GM18526 (cell line): ENCODE measurements around the gene METAP1.

Experiments used
- POLR2A ChIP-seq: IDR thresholded peaks from 3 replicates; pipeline ENCODE4 v1.6.1; 2011; ENCODE audit not compliant: insufficient read length; ENCODE audit errors: extremely low read depth

Gene METAP1

DNA sequence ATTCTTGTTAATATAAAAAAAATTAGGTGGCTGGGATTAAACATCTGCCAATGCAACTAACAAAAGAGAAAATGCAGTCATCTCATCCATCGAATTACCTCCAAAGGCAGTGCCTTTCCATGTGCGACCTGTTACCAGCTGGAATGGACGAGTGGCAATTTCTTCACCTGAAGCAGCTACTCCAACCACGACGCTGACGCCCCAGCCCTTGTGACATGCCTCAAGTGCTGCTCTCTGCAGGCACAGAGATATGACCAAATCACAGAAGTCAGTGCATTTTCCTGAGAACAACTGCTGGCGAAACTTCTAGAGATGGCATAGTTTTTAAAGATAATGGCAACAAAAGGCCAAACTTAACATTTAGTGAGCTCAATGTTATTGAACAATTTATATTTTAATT is 79.3 kb downstream of the METAP1 start:
- TF ChIP-seq POLR2A, result no peak

DNA sequence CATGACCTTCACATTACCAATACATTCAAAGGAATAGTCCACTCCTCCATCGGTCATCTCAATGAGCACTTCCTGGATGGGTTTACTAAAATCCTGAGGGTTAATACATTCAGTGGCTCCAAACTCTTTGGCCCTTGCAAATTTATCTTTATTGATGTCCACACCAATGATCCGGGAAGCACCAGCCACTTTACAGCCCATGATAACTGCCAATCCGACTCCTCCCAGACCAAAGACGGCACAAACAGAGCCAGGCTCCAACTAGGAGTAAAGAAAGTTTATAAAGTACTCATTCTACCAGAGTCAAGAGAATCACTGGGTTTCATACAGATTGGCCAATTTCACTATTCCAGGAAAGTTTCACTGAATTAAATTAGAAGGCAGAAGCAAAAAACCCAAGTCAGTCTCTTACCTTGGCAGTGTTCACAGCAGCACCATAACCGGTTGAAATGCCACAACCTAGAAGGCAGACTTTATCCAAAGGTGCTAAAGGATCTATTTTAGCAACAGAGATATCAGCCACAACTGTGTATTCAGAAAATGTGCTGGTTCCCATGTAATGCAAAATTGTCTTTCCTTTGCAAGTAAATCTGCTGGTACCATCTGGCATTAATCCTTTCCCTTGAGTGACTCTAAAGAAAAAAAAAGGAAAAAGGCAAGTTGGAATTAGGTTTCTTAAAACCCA is 80.9 kb downstream of the METAP1 start:
- no peak for TF ChIP-seq POLR2A

DNA sequence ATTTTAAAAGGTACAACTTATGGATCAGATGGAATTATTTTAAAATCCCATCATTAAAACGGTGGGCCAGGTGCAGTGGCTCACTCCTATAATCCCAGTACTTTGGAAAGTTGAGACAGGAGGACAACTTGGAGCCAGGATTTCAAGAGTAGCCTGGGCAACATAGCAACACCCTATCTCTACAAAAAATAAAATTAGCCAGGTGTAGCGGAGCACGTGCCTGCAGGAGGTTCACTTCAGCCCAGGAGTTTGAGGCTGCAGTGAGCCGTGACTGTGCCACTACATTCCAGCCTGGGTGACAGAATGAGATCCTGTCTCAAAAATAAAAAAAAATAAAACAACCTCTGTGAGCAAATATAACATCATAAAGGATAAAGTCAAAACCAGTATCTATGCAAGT is 81.7 kb downstream of the METAP1 start:
- no peak for TF ChIP-seq POLR2A

DNA sequence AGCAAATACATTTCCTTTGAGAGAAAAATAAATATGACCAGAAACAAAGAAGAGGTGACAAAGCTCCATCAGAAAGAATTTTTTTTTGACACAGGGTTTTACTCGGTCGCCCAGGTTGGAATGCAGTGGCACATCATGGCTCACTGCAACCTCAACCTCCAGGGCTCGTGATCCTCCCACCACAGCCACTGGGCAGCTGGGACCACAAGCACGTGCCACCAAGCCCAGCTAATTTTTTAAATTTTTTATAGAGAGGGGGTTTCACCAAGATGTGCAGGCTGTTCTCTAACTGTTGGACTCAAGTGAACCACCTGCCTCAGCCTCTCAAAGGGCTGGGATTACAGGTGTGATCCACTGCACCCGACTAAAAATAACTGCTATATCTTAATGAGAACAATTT is 82.8 kb downstream of the METAP1 start:
- TF ChIP-seq POLR2A, result no peak

DNA sequence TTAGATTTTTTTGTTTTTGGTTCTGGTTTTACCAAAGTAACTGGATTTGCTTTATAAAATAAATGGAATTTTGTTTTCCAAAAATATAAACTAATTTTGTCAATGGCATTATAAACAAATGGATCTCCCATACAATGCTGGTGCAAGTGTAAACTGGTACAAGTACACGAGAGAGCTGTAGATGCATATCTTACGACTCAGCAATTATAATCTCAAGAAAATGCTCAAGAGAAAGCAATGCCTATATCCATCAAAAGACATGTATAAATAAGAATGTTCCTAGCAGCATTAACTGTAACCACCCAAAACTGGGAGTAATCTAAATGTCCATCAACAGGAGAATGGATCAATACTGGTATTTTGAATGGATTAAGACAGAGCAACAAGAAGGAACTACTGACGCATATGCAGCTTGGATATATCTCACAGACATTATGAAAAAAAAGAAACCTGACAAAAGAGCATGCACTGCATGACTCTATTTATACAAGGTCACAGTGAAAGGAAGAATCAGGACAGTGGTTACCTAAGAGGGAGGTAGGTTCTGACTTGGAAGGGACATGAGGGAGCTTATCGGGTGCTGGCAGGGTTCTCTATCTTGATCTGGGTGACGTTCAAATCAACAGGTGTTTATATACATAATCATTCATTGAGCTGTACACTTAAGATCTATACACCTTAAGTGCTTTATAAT is 83.6 kb downstream of the METAP1 start:
- no peak for TF ChIP-seq POLR2A

DNA sequence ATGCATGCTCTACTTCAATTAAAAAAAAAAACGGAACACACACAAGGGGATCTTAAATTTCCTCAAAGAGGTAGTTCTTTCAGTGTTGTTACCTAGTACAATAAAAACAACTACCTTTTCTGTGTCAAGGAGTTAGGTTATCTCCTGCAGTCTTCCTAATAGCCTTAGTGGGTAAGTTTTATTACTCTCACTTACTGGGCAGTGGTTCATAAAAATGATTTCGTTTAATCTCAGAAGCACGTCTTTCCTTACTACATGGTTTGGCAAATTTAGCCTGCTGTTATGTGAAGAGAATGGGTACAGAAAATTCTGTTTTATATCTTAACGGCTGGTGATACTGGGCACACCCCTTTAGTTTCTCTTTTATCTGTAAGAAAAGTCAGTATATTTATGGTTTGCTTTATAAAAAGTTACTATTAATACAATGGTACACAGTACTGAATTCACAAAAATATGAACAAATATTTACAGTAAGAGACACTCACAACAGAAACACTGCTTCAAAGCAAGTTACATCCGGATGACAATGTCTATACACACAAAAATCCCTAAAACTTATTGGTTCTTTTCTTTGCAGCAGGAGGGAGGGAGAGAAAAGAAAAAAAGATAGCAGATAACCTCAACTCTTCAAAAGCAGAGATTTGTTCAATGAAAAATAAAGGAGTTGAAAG is 84.2 kb downstream of the METAP1 start:
- no peak for TF ChIP-seq POLR2A

DNA sequence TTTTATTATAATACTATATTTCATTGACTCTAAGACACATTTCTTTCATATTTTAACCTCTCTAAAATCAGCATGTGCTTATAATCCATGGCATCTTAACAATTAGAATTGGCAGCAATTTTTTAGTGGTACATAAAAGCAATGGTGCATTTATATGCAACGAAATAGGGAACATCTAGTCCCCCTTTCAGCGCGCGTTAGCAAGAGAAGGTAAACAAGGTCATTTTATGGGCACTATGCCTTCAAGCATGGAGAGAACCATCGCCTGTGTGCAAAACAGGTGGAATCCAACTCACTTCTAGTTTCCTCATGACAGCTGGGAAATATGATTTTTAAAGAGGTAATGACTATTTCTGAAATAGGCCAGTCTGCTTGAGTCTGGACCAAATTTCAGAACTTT is 86.7 kb downstream of the METAP1 start:
- TF ChIP-seq POLR2A, result no peak

DNA sequence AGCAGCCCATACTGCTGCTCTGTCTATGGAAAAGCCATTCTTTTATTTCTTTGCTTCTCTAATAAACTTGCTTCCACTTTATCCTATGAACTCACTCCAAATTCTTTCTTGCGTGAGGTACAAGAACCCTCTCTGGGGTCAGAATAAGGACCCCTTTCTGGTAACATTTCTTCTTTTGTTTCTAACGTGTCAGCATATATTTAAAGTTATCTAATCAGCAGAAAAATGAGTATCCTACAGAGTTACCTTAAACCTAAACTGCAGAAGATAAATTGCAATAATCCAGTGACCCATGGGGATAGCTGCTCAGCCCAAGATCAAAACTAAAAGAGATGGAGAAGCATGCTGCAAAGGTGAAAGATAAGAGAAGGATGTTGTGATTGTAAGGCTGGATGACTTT is 89.1 kb downstream of the METAP1 start:
- no peak for TF ChIP-seq POLR2A

DNA sequence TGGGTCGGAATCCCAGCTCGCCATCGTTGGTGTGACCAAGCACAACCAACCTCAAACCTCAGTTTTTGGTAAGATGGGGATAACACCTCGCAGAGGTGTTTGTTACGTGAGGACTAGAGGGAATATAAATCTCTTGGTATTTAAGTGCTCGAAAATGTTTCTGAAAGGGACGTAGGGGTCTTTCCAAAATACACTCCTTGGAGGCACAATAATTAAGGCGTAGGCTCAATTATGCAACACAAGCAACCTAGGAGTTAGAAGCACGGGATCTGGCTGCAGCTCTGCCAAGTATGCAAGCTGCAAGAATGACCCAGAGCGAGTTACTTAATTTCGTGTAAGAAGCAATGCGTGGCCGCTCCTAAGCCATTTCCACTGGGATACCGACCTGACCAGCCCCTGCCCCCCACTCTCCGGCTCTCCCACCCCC is 92.5 kb downstream of the METAP1 start:
- TF ChIP-seq POLR2A, result no peak

DNA sequence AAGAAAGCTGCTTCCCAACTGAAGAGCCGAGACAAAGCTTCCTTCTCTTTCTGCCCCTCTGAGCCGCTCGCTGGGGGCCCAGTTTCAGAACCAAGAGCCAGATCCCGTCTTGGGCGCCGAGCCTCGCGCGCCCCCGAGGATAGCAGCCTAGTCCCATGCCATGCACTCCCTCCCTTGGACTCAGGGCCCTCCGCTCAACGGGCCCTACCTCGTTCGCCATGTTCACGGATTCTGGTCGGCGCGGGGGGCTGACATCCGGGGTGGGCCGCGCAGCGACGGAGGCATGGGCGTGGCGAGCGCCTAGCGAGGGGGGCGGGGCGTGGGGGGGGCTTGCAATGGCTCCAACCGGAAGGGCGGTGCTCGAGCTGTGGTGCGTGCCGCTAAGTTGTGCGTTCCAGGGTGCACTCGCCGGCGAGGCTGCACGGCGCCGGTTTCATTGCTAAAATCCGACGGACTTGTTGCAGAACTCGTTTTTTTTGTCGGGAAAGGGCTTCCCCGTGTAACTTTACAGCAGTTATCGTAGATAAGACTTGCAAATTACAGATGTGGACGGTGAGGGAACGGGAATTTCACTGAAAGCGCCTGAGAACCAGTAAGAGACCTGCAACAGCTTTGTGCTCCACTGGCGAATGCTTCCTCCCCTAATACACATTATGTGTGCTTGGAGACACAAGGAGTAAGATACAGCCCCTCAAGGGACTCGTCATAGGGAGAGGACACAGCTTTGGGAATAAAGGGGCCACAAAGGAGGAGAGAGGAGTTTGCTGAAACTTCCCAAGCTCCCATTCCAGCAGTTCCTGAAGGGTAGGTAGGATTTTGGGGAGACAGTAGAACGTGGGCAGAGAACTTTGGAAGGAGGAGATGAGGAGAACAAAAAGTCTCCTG is 93.2 kb downstream of the METAP1 start, which contains the start of gene ADH5:
Gene ADH5 (minus strand): TSS at position 308 of the 885 bp plus-strand sequence. CDS start 88 bp downstream, at position 220.
- TF ChIP-seq POLR2A, result peak; percentile 96

DNA sequence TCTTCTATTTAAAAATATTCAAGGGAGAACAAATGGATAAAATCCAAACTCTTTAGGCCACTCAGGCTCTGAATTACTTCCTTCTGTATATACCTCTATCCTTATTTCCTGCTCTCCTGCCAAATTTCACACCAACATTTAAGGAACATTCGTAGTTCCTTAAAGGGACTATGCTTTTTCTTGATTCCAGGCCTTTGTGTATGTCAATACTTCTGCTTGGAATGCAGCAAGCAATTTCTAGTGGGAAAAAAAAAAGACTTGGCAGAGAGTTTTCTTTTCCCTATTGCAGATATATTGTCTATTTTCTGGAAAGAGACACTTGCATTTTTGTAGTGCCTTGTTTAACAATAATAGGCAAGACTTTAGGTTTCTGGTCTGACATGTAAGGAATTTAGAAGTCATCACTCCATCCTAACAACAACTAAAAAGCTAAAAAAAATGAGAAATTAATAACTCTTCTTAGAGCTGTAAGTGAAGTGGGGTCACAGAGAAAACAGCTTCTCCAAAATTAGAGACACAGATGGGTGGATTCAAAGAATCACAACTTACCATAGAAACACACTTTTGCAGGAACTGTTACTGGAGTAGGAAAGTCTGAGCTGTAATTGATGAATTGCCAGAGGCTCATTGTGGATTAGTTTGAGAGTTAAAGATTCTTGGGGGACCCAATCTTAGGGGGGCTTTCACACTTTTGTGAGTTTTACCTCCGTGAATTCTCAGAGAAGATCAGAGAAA is 95.1 kb downstream of the METAP1 start:
- no peak for TF ChIP-seq POLR2A

DNA sequence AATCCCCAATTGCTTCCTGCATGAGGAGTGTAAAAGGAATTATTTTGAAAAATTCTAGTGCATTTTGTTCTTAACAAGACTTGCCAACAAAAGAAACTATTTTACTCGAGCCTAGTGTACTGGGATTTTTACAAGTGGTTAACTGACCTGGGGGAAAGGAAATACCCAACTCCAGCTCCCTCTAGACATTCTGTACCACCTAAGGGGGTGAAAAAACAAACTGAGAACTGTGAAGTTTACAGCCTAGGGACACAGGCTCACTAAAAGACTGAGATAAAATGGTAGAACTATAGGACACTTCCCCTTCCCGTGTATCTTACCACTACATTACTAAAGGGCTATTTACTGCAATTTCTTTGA is 95.7 kb downstream of the METAP1 start:
- TF ChIP-seq POLR2A, result no peak

DNA sequence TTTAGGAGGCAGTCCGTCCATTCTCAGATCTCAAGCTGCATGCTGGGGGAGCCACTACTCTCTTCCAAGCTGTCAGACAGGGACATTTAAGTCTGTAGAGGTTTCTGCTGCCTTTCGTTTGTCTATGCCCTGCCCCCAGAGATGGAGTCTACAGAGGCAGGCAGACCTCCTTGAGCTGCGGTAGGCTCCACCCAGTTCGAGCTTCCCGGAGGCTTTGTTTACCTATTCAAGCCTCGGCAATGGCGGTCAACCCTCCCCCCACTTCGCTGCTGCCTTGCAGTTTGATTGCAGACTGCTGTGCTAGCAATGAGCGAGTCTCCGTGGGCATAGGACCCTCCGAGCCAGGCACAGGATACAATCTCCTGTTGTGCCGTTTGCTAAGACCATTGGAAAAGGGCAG is 103.8 kb downstream of the METAP1 start:
- TF ChIP-seq POLR2A, result no peak

DNA sequence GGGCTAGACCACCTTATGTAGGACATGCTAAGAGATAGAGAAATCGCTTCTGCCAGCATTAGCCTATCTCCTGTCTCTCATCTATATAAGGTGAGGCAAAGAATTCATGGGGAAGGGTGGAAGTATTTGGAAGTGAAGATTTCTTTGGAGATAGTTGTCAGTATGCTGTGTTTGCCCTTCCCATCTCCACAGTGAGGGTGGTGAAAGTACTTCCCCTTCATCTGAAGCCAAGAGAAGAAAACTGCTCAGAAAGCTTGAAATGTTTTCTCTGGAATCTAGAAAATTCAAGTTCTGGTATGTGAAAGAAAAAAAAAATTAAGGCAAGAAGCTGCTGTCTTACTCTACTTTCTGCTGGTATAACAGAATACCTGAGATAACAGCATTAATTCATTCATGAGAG is 105.4 kb downstream of the METAP1 start:
- TF ChIP-seq POLR2A, result no peak

DNA sequence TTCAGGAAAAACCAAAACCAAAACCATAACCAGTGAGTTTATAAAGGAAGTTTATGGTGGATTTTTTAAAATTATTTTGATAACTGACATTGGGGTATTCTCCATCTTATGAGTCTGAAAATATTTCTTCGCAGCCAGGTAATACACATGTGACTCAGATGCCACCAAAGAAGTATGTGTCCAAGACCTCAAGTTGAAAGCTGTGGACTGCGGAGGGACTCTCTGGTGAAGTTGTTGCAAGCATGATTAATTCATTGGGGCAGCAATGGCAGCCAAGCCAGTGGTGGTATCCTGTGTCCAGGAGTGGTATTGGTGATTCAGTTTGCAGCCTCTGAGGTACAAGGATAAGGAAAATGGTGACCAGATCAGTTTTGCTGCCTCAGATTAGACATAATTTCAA is 107.1 kb downstream of the METAP1 start:
- TF ChIP-seq POLR2A, result no peak

DNA sequence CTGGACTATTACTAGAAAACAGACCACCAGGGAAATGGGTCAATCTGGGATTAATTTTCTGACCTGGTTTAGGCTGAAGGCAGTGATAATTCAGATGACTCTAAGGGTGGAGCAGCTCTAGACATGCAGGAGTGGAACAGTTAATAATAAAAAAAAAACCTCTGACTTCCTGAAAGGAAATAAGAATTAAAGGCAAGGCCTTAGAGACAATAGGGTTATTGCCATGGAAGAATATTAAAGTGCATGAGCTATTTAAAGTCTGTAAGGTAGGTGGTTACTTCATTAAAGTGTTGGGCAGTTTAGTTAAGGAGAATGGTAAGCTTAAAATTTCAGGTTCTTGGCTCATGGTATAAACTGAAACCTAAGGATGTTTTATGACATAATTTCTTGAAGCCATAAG is 107.6 kb downstream of the METAP1 start:
- no peak for TF ChIP-seq POLR2A
